Measurements from ENCODE around the gene TSPEAR.
A peak's percentile ranks its signal among the peaks of the same experiment; 100 is the strongest.

The TSPEAR gene

GRCh38 chr21:44515359-44516165 lies 195.8 kb downstream of the TSPEAR start:
- no peak for DNase-seq (ENCODE audit: low spot score)

- DNase-seq (ENCODE audit: low spot score), result no peak
Observed at GRCh38 chr21:44514746-44515358, 196.5 kb downstream of the TSPEAR start.

- no peak for DNase-seq (ENCODE audit: low spot score)
Observed at GRCh38 chr21:44514218-44514520, 197.2 kb downstream of the TSPEAR start.

GRCh38 chr21:44513389-44514217 lies 197.8 kb downstream of the TSPEAR start:
- no peak for DNase-seq (ENCODE audit: low spot score)

GRCh38 chr21:44512496-44513388 lies 198.6 kb downstream of the TSPEAR start:
- no peak for DNase-seq (ENCODE audit: low spot score)

GRCh38 chr21:44511938-44512275 lies 199.5 kb downstream of the TSPEAR start:
- no peak for DNase-seq (ENCODE audit: low spot score)

- no peak for DNase-seq (ENCODE audit: low spot score)
Observed at GRCh38 chr21:44511219-44511937, 200.0 kb downstream of the TSPEAR start.

GRCh38 chr21:44510508-44511218 lies 200.7 kb downstream of the TSPEAR start:
- peak; percentile 24 for DNase-seq (ENCODE audit: low spot score)

- no peak for DNase-seq (ENCODE audit: low spot score)
Observed at GRCh38 chr21:44510109-44510507, 201.3 kb downstream of the TSPEAR start.

GRCh38 chr21:44509539-44509938 lies 201.8 kb downstream of the TSPEAR start:
- peak; percentile 50 for DNase-seq (ENCODE audit: low spot score)

- DNase-seq (ENCODE audit: low spot score), result no peak
Observed at GRCh38 chr21:44508711-44509445, 202.5 kb downstream of the TSPEAR start.

GRCh38 chr21:44508426-44508710 lies 203.0 kb downstream of the TSPEAR start:
- no peak for DNase-seq (ENCODE audit: low spot score)

- no peak for DNase-seq (ENCODE audit: low spot score)
Observed at GRCh38 chr21:44507673-44508425, 203.5 kb downstream of the TSPEAR start.

- no peak for DNase-seq (ENCODE audit: low spot score)
Observed at GRCh38 chr21:44506279-44507255, 204.8 kb downstream of the TSPEAR start.

GRCh38 chr21:44505673-44506278 lies 205.6 kb downstream of the TSPEAR start:
- DNase-seq (ENCODE audit: low spot score), result peak; percentile 10

- no peak for DNase-seq (ENCODE audit: low spot score)
Observed at GRCh38 chr21:44503901-44504399, 207.4 kb downstream of the TSPEAR start.
